Middle frontal gyrus (tissue), 1 donor: ENCODE measurements around the gene SORBS2.

Source experiments
- DNase-seq: peaks from one replicate; pipeline ENCODE4 v3.0.0-alpha.2; 2015; ENCODE audit warnings: low spot score; ENCODE audit errors: extremely low spot score

SORBS2 gene

DNA sequence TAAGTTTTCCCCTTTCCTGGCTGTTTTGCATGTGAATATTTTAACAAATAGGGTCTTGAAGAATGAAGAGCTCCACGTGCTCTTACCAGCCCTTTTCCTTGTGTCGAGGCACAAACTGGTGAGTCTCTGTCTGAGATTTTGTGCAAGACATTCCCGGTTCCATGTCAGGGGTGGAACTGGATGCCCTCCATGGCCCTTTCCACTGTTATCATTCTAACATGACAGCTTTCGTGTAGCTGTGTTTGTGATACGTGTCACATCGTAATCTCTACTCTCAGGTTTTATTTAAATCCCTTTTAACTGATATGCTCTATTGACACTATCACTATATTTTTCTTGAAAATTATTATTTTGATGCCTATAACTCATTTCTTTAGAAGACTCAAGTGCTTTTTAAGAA is 130.4 kb downstream of the SORBS2 start:
- DNase-seq: no peak

DNA sequence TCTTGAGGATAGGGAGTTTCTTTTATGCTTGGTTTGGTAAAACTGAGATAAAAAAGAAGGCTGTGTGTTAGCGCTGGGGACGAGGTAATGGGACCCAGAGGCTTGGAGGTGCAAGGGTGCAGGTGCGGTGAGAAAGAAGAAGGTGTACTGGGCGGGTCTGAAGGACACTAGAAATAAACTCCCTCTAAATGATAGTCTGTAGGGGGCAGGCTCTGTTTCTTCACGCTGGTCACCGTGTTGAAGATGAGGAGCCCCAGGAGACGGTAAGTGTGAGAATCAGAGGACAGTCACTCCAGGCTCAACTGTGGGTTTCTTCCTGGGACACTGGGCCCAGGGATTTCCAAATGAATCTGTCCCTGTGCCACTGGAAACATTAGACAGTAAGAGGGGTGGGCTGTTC is 131.4 kb downstream of the SORBS2 start:
- DNase-seq: no peak

DNA sequence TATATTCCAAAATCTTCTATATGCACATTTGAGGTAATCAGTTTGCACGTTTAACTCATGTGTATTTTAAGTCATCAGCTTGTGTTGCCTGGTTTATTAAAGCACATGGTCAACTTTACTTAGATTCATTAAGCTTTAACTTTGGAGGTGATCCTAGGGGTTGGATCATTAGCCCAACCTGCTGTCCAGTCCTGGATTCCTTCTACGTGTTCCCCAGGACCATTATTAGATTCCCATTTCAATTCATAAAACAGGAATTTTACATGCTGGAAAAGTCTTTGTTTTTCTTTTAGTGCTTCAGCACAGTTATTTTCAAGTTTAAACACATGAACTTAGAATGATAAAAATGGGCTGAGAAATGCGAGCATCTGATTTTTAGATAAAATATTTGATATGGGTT is 132.5 kb downstream of the SORBS2 start:
- no peak for DNase-seq

DNA sequence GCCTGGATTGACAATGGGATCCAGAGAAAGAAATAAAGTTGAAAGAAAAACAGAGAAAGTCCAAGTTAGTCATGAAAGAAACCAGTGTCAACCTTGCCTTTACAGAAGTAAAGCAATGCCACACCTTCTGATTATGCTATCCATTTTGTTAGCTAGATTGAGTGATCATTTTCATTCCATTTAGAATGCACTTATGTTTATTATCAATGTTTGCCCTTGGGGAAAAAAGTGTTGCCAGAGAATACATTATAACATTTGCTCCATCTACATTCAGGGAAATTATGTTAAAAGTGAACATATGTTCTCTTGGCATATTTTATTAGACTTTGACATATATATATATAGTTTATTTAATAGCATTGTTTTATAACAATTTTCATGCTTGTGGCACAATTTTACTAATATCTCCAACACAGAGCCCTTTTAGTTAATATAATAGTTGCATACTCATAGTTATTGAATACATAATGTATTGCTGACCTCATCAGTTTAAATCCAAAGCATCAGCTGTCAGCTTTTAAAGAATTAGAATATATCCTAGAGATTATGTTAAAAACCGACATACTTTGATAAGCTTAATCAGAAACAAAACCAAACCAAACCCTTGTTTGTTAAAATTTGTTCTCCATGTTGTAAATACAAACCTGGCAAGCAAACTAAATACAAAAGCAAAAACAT is 134.2 kb downstream of the SORBS2 start:
- no peak for DNase-seq

DNA sequence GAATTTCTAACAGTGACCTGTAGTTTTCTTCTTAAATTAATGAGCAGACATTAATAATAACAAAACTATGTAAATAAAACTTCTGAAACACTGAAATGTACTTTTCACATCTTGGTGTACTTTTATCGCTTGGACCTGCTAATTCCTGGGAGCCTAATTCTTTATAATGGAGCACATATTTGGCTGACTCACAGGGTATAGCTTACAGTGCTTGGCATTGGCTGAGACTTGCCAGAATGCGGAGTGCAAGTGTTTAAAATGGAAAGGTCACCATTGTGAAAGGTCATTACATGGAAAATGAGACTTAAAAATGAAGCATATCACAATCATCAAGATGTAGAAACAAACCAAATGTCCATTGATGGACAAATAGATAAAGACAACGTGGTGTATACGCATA is 139.4 kb downstream of the SORBS2 start:
- no peak for DNase-seq

DNA sequence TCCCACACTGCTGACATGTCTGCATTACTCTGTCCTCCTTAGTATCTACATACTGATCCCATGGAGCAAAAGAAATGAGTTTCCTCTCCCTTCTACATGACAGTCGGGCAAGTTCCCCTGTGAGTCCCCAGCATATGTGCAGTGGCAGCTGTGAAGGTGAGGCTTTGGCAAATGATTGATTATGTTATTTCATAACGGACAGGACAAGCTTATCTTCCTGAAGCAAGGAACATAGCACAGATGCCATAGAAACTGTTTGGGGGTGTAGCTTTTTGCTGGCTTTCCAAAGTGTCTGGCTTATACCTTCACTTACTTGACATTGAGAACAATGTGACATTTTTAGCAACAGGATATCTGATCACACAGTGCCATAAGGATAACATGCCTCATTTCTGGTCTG is 139.8 kb downstream of the SORBS2 start:
- DNase-seq: no peak

DNA sequence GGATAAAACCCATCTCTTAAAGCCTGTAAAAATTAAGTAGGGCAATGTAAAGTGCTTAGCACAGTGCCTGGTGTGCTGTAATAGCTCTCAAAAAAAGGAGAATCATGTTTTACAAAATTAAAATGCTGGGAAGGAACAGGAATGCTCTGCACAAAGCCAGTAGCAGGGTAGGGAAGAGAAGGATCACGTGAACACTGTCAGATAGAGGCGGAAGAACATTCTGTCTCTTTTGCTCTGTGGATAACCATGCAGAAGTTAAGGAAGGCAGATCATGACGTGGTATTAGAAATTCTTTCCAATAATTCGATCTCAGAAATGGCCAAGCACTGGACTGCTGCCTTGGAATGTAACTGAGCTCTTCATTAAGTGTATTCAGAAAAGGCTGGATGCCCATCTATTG is 140.5 kb downstream of the SORBS2 start:
- DNase-seq: no peak

DNA sequence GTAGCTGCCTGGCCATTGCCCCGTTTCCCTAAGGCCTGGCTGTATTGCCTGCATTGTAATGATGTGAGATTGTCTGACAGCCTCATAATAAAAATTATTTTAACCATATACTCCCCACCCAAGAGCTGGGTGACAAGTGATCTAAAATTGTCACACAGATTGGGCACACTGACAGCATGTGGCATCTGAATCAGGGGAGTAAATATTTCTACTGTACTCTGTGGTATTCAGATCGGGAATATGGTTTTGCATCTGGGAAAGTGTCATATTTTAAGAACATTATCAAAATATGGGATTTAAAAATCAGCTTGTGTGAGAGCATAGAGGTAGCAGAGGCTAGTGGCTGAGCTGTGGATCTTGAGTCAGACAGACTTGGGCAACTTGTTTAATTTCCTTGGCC is 140.9 kb downstream of the SORBS2 start:
- DNase-seq: no peak

DNA sequence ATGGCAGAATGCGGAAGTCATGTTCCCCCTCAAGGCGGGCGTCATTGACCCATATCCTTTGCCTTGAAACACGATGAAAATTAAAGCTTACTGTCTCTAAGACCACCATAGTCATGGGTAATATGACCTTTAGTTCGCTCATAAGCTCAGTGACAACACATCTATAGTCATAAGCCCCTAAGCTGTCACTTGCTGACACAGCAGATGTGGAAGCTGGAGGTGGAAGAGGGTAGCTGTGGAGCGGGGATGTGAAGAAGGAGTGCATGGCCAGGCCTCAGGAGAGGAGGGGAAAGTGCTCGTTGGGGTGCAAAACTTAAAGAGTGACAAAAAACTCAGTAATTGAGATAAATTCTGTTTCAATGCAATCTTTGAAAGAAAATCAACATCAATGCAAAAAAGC is 142.7 kb downstream of the SORBS2 start:
- no peak for DNase-seq

DNA sequence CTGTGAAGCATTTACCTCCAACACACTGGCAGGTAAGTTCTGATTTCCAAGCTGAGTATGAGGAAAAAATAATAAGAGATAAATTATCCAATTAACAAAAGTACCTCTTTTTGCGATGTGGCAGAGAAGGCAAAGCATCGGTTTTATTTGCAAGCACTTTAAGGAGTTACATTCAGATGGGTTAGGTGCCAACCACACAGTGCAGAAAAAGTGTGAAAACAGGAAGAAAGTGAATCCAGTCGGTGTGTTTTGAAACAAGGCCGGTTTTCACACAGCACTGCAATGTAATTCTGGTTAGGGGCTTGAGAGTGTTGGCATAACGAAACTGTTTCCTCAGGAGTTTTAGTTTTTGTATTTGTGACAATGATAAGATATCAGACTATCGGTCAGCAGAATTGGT is 145.8 kb downstream of the SORBS2 start:
- no peak for DNase-seq

DNA sequence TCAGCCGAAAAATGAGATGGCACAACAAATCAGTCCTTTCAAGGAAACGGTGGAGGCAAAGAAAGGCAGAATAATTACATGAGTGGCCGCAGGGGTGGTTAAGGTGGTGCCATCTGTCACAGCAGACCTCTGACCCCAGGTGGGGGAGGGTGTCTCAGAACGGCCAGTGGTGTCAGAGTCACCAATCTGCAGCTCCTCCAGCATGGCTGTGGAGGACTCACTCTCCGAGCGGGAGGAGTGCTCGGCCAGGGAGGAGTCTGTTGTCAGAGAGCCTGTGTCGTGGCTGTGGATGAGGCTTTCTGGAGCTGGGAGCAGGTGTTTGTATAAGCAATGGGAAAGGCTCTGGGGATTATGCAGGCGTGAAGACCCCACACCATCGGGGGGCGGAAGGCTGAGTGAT is 146.3 kb downstream of the SORBS2 start:
- DNase-seq: no peak

DNA sequence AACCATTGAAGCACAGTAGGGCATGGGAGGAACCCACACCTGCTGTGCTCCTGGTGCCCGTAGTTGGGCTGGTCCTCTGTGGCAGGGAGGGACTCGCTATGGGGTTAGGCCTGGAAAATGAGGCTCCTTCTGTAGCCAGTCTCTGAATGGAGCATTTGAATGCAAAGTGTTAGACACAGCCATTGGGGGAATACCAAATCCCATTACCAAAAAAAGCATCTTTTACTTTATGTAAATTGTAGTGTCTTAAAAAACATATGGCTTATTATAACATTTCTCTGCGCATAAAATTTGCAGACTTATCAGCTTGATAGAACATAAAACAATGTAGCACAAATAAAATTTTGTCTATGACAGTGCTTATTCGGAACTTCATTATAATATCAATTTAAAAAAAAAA is 147.5 kb downstream of the SORBS2 start:
- DNase-seq: no peak

DNA sequence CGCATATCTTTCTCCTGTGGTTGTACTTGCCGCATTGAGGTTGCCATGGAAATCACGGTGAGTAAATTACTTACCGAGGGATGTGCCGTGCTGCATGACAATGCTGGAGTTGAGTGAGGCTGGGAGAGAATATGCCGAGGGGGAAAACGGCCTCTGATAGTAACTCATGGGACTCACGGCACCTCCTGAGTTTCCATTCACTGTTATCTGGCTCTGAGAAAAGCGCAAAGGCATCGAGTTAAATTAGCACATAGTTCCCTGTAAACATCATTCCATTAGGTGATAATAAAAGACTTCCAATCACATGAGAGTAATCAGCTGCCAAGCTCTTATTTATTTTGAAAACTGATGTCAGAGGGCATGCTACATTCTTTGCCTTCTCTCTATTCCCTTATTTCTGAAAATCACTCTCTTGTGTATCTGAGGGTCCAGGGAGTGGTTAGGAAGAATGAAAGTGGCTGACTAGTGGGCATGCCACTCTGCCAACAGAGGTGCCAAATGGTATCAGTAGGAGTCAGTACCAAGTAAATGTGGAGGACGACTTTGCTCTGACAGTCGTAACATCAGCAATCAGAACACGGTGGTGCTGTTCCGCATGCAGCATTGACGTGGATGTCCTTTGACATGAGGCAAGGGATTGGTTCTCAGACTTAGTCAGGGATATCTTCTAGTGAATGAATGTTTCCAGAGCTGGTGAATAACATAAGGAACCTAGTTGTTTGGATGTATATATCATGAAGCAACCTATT is 149.8 kb downstream of the SORBS2 start:
- no peak for DNase-seq

DNA sequence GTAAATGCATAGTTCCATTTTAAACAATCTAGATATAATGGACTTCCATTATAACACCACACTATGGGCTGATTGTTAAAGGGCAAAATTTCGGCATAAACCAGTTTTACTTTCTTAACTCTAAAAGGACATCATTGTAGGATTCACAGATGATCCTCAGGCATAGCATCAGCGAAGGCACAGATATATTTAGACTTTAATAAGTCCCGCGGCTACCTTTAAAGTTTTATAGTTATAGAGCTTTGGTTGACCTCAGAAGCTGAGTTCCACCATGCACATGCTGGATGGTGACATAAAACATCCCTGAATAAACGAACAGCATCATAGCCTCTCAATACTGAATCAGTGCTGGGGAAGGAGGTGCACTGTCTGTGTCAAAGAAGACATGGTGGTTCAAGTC is 151.7 kb downstream of the SORBS2 start:
- no peak for DNase-seq

DNA sequence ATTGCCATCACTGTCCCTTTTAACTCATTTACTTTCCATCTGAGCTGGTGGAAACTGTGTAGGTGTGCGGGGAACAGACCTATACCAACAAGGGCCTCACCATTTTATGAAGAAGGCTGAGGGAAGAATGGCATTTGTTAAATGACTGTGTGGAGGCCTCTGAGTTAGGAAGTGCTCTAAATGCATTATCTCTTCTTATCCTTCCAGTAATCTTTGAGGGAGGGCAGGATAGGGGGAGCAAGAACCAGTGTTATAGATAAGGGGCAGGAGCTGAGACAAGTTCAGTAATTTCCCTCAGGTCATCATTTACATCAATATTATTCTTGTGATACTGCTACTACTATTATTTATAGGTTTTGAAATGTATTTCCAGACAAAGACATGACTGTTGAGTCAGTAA is 154.3 kb downstream of the SORBS2 start:
- DNase-seq: no peak

DNA sequence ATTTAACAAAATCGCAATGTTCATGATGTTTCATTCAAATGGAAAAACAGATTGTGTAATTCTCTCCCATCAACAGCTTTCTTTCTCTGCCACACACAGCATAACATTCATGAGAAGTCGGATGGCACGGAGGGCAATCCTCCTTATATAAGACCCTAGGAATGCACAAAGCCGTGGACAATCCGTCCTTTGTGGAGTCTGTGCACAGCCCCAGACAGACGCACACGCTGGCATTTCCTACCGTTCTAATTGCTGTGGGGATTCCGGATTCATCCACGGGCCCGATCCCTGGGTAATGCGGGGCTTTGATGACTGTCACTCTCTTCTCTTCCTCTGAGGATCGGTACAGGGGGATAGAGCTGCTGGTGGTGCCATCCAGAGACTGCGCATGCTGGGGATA is 154.8 kb downstream of the SORBS2 start:
- DNase-seq: no peak

DNA sequence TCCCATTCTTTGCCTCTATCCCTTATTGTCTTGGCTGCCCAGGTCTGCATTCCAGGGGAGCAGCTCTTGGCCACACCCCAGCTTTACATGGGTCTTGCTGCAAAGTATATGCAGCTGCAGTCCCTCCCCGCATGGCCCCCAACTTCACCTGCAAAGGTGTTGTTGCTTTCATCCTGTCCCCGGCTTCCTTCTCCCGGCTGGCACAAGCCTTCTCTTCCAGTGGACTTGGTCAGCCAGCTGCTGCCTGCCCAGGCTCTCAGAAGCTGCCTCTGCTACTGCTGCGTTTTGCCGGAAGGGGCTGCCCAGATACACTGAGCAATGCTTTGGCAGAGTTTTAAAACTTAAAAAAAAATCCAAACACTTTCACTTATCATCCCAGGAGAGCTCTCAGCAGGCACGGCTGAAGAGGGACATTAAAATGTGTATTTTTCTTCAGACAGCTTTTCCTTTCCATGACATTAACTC is 155.5 kb downstream of the SORBS2 start:
- DNase-seq: no peak

DNA sequence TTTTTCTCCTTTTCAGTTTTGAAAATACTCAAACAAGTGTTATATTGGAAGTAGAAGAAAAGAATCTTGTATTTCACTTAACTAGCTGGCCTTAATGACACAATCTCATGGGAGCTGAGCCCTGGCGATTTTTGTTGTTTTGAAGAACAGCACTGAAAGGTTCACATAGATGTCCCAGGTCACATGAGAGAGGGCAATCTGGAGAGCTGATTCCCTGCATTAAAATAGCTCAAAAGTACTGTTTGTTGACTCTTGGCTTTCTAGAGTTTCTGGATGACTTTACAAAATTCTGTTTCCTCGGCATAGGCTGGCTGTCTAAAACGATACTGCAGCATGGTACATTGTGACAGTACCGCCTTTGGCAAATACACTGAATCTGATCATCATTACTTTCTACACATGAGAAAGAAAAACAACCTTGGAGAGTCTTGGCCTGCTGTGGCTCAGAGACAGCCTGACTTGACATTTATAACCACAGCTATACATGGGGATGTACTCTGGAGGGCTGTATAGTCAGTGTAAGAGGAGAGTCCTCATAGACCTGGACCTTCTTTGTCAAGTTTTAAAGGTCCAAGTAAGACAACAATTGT is 156.9 kb downstream of the SORBS2 start:
- no peak for DNase-seq

DNA sequence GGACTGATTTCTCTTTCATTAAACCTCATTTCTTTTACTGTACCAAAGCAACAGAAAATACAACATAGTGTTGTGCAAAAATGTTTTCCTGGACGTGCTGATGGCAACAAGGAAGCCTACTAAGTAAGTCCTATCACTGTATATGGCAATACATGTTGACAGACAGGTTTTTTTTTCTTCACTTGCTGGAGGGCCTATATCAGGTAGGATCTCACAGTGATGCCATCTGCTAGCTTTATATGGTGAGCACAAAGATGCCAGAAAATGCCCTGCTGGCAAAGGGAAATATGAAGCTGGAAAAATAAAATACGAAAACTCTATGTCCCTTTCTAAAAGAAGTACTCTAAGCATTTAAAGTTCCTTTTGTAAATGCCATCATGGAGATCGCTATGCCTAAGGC is 157.7 kb downstream of the SORBS2 start:
- DNase-seq: no peak

DNA sequence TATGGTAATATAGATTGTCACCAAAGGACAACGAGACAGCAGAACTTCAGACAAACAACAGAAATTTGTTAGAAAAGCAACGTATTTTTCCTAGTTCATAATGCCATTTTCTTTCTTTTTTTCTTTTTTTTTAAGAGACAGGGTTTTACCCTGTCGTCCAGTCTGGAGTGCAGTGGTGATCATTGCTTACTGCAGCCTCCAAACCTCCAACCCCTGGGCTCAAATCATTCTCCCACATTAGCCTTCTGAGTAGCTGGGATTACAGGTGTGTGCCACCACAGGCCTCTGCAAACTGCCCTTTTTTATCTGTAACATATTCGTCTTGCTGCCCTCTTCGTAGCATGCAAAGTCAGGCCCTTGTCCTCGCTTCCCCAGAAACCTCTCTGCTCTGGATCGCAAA is 160.1 kb downstream of the SORBS2 start:
- DNase-seq: no peak

DNA sequence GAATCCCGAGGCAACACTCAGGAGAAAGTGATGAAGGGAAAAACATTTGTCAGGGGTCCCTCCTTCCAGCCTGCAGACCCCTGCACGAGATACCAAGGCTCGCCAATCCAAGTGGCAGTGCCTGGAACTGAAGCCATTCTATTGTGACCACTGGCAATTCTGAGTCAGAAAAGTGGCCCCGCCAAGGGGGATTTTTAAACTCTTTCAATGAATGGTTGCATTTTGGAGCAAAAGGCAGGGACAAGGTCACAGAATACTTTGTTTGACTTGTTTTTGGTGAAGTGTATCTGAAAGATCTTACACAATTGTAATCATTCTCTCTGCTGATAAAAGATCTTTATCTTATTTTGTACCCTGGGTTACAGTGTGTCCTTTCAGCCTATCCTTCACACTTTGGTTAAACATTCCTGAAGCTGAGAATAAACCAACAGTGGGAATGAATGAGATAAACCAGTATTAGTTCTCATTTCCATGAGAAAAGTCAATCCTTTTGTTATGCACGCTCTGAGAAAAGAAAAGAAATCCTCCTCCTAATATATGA is 160.8 kb downstream of the SORBS2 start:
- DNase-seq: no peak

DNA sequence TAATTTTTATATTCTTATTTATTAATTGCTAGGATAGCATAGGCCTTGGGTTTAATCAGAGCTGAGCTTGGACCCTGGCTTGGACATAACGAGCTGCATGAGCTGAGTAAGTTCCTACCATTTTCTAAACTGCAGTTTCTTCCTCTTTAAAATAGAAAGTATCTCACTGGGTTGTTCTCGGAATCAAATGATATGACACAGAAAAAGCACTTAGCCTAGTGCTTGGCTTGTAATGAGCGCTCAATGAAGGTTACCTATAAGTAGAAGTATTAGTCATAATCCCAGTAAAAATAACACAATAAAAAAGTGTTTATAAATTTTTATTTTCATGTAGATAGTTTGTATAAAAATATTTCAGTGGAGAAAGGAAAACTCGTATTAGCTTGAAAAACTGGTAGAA is 163.4 kb downstream of the SORBS2 start:
- no peak for DNase-seq

DNA sequence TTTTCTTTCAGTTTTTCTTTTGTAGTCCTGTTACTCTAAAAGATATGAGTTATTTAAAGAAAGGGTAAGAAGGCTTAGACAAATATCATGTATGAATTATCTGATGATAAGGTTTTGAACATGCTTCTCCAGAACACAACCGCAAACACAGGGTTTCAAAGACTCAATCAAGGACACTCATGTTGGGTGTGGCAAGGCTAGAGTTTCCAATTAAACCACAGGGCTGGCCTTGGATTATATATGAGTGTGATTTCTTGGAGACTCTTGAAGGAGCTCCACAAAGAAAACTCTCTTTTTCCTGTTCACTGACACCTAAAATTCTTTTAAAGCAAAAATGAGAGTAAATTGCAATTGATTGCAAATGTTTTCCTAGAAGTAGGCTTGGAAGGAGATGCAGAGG is 166.6 kb downstream of the SORBS2 start:
- no peak for DNase-seq
